ENCODE results near the gene KLHL29. TPM values are rescaled to one million over a fixed set of nuclear protein-coding genes. Genes with fewer than 3 reads are reported as not detected.

KLHL29 gene
- total RNA-seq, 1 experiment from 2014 or later = 4.3 TPM

DNA sequence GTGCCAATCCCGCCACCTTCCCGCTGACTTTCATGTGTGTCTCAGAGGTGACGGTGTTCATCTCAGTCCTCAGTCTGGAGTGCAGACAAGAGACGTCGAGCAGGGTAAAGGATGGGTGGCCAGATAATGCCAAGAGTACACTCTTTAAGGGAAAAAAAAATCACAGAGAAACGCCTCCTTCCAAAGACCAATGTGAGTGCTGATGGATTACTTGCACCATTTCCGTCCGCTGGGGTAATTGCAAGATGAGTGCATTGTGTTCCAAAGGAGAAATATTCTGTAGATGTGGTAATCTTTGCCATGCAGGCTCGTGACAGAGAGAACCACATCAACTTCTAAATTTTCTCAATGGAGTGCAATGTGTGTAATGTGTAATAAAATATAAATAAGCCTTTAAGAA, 81.0 kb downstream of the KLHL29 start:
- no peak for DNase-seq (ENCODE audit: extremely low read depth, low read depth)

DNA sequence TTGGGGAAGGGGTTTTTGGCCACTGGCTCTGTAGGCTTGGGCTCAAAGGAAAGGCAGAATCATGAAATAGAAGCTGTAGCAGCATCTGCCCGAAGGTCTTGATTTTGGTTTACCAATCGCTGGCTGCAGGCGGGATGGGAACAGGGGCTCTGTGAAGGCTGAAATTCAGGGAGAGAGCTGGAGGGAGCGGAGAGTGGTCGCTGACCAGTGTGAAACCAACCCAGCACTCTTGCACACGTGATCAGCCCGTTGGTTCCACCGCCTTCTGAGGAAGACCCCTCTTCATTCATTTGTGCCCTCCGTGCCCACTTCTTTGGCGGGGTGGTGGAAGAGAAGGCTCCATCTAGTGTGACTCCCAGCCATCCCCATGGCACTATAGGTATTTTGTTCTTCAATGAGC, 82.6 kb downstream of the KLHL29 start:
- DNase-seq (ENCODE audit: extremely low read depth, low read depth) = no peak

GRCh38 chr2:23468474-23469141, 83.6 kb downstream of the KLHL29 start:
- DNase-seq (ENCODE audit: extremely low read depth, low read depth) = no peak

DNA sequence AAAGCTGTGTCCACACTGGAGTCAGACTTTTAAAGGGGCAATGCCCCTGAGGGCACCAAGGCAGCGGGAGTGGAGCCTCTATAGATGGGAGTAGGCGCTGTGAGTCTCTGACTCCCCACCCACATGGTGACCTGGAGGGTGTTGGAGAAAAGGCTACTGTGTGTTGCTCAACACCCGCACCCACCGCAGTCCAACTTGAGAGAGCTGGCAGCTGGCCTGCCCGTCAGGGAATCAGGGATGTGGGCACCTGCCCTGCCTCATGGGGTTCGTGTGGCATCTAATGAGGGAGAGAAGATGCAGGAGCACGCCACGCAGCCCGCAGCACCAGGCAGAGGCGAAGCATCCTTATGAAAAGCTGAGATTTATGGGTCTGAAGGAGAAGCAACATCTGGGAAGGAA, 84.2 kb downstream of the KLHL29 start:
- no peak for DNase-seq (ENCODE audit: extremely low read depth, low read depth)

DNA sequence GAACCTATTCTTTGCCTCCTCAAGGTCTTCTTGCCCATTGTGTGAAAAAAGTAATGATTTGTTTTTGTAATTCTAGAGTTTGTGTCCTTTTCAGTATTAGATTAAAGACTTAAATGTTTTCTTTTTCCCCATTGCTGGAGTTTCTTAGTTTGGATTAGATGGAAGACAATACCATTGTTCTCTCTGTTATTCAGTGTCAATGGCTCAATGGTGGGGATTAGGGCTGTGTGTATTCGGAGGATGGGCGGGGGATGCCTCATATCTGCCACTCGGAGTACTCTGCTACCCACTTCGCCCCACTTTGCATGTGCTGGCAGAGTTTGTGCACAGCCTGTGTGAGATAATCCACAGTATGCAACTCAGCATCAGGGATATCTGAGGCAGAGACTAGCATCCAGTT, 90.1 kb downstream of the KLHL29 start:
- DNase-seq (ENCODE audit: extremely low read depth, low read depth) = no peak

DNA sequence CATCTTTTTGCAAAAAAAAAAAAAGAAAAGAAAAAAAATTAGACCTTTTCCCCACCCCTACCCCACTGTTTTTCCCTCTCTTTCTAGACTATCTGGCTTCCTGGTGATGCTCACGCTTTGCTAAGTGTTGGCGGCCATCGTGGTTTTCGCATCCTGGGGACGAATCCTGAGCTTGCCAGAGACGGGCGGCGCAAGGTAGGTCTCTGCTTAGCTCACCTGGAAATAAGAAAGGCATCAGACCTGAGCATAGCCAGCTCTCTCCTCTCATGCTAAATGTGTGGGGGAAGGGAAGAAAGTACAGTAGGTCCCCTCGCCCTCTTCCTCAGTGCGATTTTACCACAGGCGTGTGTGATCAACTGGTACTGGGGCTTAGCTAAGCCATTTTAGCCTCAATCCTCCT, 90.5 kb downstream of the KLHL29 start:
- DNase-seq (ENCODE audit: extremely low read depth, low read depth) = no peak

DNA sequence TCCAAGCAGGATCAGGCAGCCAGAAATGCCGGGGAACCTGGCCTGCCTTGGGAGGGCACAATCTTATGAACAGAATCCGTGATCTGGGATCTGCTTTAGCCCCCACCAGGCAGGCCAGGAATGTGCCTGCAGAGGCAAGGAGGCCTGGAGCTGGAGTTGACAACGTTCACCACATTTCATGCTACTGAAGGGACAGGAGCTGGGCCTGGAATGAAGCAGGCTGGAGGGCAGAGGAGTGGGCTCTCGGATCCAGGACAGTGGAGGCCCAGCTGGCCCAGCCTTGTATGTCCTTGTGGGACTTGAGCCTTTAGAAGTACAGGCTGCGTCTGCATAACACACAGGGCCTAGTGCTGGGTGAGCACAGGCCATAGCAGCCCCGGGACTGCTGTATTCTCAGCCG, 91.8 kb downstream of the KLHL29 start:
- DNase-seq (ENCODE audit: extremely low read depth, low read depth) = no peak

DNA sequence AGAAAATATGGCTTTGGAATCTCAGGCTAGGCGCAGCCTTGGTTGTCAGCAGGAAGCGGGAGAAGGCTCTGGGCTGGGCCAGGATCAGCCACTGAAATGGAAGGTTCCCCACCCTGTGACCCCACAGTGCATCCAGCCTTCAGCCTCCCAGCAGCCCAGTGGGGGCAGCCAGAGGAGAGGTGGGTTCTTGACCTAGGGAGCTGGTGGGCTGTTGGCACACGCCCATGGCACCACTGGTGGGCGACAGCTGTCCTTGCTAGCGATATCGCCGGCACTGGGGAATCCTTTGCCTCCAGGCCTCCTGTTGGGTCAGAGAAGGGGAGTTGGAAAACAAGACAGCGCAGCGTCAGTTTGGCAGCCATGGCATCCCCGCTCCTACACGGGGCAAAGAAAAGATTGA, 92.4 kb downstream of the KLHL29 start:
- DNase-seq (ENCODE audit: extremely low read depth, low read depth) = no peak

GRCh38 chr2:23478087-23478932, 93.3 kb downstream of the KLHL29 start:
- DNase-seq (ENCODE audit: extremely low read depth, low read depth) = no peak

DNA sequence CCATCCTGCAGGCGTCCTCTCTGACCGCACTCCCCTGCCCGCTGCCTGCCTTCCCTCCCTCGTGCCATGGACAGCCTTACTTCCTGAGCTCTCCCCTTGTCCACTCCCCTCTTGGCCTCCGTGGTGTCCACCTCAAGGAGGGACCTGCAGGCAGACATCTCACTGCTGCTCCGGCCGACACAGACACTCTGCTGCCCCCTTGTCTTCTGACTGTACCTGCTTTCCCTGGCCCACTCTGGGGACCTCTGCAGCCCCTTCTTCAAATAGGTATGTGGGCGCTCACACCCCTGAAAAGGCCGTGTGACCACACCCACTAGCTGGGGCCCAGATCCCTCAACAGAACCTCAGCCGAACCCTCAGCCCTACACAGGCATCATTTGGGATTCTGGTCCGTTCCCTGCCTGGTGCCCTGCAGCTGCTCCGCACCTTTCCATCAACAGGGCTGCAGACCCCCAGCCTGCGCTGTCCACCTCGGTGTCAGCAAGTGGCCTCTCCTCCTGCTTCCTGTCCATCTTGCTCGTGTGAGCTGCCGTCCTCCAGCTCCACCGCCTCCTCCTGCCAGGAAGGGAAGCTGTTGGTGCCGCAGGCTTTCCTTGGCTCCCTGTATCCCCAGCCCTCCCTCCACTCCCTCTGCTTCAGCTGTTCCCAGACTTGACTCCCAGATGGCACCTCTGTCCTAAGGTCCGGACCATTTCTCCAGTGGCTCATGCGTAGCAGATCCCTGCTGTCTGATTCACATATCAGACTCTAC, 94.1 kb downstream of the KLHL29 start:
- no peak for DNase-seq (ENCODE audit: extremely low read depth, low read depth)

DNA sequence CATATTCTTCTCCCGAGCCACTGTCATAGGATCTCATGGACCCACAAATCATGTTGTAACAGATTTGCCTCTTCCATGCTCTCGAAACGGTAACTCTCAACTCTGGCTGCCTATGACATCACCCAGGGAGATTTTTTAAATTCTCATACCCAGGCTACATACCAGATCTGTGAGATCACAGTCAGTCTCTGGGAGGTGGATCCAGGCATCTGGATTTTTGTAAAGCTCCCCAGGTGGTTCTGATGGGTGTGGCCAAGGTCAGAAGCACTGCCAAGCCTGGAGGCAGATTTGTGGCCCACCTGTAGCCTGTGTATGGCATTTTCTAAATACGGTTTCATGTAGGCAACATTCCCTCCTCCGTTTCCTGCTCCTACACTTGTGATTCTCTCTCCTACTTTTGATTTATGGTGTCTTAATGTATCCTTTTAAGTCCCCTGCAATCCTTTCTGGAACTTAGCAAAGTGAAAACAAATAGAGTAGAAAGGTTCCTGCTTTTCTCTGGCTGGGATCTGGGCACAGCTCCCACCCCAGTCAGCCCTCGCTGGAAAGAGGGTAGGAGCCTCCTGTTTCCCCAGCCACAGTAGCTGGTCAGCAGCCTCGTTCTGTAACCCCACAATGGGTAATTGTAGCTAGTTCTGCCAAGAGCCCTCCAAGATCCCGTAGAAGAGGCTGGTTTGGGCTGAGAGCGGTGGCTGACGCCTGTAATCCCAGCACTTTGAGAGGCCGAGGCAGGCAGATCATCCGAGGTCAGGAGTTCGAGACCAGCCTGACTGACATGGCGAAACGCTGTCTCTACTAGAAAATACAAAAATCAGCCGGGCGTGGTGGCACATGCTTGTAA, 96.2 kb downstream of the KLHL29 start:
- peak; percentile 20 for DNase-seq (ENCODE audit: extremely low read depth, low read depth)

GRCh38 chr2:23482188-23482587, 97.2 kb downstream of the KLHL29 start:
- no peak for DNase-seq (ENCODE audit: extremely low read depth, low read depth)

DNA sequence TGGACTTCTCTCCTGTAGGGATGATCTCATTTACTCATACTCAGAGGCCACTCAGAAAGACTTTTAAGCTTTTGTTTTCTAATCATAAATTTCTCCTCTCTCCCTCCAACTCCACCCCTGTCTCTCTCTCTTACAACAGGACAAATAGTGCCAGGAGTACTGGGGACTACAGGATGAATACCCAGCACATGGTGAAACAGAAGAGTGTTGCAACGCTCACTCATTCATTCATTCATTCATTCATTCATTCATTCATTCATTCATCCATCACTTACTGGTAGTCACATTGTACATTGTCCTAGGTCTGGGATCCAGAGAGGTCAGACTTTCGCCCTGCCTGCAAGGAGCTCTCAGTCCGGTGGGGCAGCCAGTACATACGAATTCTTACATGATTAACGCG, 97.6 kb downstream of the KLHL29 start:
- DNase-seq (ENCODE audit: extremely low read depth, low read depth) = no peak

GRCh38 chr2:23483791-23484190, 98.8 kb downstream of the KLHL29 start:
- no peak for DNase-seq (ENCODE audit: extremely low read depth, low read depth)

- no peak for DNase-seq (ENCODE audit: extremely low read depth, low read depth)
Observed at GRCh38 chr2:23484275-23484674, 99.3 kb downstream of the KLHL29 start.

DNA sequence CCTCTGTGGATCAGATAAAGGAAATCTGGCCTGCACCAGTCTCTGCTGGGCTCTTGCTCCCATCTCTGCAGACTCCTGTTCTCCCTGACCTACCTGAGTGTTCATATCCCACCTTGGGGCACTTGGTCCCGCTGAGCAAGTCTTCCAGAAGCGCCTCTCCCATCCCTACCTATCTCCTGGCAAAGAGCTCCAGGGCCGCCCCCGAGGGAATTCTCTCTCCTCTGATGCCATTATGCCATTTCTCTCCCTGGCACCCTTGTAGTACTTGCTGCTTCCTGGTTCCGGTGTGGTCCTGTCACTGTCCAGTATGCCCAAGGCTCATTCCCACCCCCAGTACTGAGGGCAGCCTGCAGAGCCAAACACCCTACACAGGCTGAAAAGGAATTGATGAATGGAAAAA, 99.8 kb downstream of the KLHL29 start:
- DNase-seq (ENCODE audit: extremely low read depth, low read depth) = no peak

DNA sequence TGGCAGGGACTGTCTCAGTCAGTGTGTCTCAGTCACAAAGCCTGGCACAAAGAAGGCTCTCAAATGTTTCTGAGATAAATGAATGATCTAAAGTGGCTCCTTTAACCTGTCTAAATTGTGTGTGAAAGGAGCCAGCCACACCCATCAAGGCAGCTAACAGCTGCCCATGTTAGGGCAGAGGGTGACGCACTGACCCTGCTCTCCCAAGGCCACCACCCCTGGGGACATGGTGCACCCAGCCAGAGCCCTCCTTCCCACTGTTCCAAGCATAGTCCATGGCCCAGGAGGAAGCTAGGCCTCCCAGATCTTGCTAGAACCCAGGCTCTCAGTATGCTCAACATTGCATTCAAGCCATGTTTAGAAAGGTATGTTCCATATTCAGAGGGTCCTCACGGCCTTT, 100.3 kb downstream of the KLHL29 start:
- no peak for DNase-seq (ENCODE audit: extremely low read depth, low read depth)

- no peak for DNase-seq (ENCODE audit: extremely low read depth, low read depth)
Observed at GRCh38 chr2:23485841-23486683, 101.1 kb downstream of the KLHL29 start.

GRCh38 chr2:23486684-23487075, 101.7 kb downstream of the KLHL29 start:
- DNase-seq (ENCODE audit: extremely low read depth, low read depth) = no peak
